ENCODE results near the gene KLF3.

KLF3 gene

GRCh38 chr4:38730830-38731646, 67.0 kb downstream of the KLF3 start:
- peak; percentile 48 for DNase-seq (ENCODE audit: extremely low spot score, insufficient read length, low read depth)
- FAIRE-seq, result peak; percentile 93

DNA sequence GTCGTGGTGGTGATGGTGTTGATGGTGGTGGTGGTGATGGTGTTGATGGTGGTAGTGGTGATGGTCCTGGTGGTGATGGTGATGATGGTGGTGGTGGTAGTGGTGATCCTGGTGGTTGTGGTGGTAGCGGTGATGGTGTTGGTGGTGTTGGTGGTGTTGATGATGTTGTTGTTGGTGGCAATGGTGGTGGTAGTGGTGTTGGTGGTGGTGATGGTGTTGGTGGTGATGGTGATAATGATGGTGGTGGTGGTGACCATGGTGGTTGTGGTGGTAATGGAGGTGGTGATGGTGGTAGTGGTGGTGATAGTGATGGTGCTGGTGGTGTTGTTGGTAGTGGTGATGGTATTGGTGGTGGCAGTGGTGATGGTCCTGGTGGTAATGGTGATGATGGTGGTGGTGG, 69.7 kb downstream of the KLF3 start:
- FAIRE-seq (no peak), DNase-seq (ENCODE audit: extremely low spot score, insufficient read length, low read depth) (no peak)

DNA sequence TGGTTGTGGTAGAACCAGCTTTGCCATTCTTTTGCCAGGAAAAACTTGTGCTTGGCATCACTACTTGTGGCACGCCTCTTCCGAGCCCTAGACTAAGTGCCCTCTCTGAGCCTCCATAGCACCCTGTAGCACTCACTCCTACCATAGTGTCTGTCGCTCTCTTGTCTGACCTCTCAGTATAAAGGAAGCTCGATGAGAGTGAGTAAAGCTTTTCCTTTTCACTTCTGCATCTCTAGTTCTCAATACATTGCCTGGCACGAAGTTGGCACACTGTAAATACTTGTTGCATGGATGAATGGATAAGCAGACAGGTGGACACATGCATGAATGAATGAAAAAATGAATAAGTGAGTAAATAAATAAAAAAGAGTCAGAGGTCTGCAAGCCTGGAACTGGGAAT, 70.4 kb downstream of the KLF3 start:
- FAIRE-seq (no peak), DNase-seq (ENCODE audit: extremely low spot score, insufficient read length, low read depth) (no peak)

- DNase-seq (ENCODE audit: extremely low spot score, insufficient read length, low read depth) (no peak), FAIRE-seq (no peak)
Measured at GRCh38 chr4:38734911-38735310, 70.9 kb downstream of the KLF3 start.

DNA sequence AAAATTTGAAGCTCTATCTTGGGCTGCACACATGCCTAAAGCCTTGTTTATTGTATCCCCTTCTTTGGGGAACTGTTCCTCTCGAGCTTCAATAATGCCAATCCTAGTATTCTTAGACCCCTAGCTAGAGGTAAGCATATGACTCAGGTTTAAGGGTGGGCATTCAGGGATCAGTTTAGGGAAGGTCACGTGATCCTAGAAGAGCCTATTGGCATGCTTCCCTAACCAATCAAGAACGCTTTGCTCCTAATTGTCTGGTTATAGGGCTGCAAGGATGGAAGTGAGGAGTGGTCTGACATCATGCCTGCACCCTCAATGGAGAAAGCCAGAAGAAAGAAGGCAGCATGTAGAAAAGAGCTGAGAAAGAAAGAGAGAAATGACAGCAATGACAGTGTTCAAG, 71.9 kb downstream of the KLF3 start:
- FAIRE-seq (no peak), DNase-seq (ENCODE audit: extremely low spot score, insufficient read length, low read depth) (no peak)

DNA sequence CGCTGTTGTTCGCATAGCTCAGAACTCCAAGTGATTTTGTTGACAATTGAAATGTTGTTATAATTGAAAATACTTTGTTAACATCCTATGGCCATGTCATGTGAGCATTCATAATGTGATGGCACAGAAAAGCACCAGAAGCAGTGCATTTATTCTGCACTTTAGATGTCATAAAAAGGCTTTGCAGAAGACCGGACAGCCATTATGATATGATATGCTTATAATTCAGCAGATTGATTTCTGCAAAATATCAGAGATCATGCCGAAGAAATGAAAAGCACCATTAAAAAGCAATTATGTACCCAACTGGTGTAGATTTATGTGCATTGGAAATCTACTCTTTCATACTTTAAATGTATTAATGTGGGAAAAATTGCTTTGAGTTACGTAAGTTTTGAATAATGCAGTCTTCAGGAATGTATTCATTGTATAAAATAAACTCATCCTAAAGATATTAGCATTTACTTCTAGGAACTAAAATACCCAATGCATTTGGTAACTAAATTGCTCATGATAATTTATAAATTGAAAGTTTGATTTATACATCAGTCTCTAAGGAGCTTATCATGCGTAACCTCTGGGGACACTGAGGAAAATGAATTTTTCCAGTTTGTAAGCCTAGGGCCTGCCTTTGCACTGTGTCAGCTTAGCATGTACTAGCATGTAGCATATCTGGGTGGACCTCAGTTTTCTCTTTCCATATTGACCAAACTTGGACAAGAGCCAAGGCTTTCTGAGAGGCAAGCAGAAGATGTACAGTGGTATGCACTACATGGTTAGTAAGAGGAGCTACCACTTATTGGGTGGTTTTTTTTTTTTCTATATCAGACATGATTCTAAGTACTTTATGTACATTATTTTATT, 75.2 kb downstream of the KLF3 start:
- FAIRE-seq (no peak), DNase-seq (ENCODE audit: extremely low spot score, insufficient read length, low read depth) (no peak)

DNA sequence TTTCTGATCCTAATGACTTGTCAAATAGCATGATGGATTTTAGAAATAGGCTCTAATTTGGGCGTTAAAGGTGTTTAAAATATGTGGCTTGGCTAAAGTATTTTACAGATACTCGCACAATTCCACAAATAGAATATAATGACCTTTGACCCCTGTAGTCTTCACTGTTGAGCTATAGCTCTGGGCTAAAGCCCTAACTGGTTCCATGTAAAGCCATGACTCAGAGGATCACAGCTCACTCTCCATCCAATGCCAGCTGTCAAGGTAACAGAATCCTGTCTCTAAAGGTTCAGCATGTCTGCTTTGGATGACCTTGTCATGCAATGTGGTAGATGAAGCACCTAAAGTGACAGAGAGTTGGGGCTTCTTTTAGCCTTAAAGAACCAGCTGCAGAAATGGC, 76.3 kb downstream of the KLF3 start:
- DNase-seq (ENCODE audit: extremely low spot score, insufficient read length, low read depth) (no peak), FAIRE-seq (no peak)

DNA sequence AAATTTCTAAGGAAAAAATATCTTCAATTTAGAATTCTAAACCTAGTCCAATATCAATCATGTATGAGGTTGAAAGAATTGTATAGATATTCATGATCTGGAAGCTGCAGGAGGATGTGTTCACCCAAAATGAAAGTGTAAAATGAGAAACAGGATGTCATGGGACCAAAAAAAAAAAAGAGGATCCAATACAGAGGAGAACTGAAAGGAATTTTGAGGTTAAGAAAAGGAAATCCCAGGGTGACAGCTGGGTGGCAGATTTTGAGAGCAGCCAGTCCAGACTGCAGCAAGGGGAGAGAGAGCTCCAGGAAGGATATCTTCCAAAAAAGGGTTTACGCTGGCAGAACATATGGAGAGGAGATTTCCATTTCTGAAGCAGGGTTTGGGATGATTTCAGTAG, 79.9 kb downstream of the KLF3 start:
- DNase-seq (ENCODE audit: extremely low spot score, insufficient read length, low read depth), result no peak
- FAIRE-seq, result no peak

GRCh38 chr4:38745881-38746280, 81.9 kb downstream of the KLF3 start:
- DNase-seq (ENCODE audit: extremely low spot score, insufficient read length, low read depth), result no peak
- no peak for FAIRE-seq

GRCh38 chr4:38747629-38748028, 83.6 kb downstream of the KLF3 start:
- no peak for DNase-seq (ENCODE audit: extremely low spot score, insufficient read length, low read depth)
- no peak for FAIRE-seq

DNA sequence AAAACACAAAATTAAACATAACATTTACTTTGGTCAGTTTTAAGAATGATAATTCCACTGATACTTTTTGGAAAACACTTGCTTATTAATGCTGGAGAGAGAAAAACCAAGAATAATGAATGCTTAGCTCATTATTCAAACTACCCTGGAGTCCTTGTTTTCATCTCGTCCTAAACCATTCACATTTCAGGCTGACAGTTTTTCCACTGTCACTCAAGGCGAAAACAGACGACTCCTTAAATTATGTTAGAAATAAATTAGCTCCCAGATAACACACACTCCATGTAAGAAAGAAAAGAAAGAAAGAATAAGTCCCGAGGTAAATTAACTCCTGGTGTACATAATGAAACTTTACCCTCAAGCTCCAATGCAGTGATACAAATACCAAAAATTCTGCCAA, 85.3 kb downstream of the KLF3 start:
- DNase-seq (ENCODE audit: extremely low spot score, insufficient read length, low read depth) (no peak), FAIRE-seq (no peak)

Measured in GM18507 (cell line).